Endothelial cell of umbilical vein (primary cell): ENCODE results near the gene FOXJ1. TPM values are rescaled to one million over a fixed set of nuclear protein-coding genes. Genes with fewer than 3 reads are reported as not detected.

ENCODE experiments used
- BruUV-seq: library from RNA; stranded (reverse); fragments of 400-500 nt; replicated peaks from 2 replicates; lab custom pipeline; 2021; lab: Mats Ljungman, UMichigan
- CTCF ChIA-PET: fragments of 300-600, 350-600 bp; sonication (Branson Sonifier 250); formaldehyde crosslinking; loops from one replicate; lab custom pipeline; 2021; ENCODE audit warnings: antibody characterized with exemption, inconsistent platforms; lab: Charles Lee
- POLR2A ChIA-PET: fragments of 300-600, 350-600 bp; sonication (Branson Sonifier 250); formaldehyde crosslinking; loops from one replicate; lab custom pipeline; 2021; ENCODE audit warnings: antibody characterized with exemption, inconsistent platforms; lab: Charles Lee
- DNase-seq: peaks from one replicate; pipeline ENCODE4 v3.0.0-alpha.2; 2011; ENCODE audit warnings: low read depth, low spot score
- FAIRE-seq: peaks from 2 replicates; lab custom pipeline; 2011; peaks lifted over from hg19 to GRCh38; lab: Jason Lieb, UNC
- H2AFZ ChIP-seq: 2 replicates; pipeline ENCODE4 v1.6.0; 2012; ENCODE audit warnings: low read depth, low read length, control low read depth, inconsistent platforms
- H3K27ac ChIP-seq: 2 replicates; pipeline ENCODE4 v1.5.1; 2011; ENCODE audit warnings: low read depth, mild to moderate bottlenecking, control low read depth, low read length, moderate library complexity; ENCODE audit not compliant: insufficient read depth
- H3K27me3 ChIP-seq, 2 experiments: 2 replicates each; pipeline versions ENCODE4 v1.6.0 to v1.6.1; 2011; ENCODE audit warnings: low read length in 2 of 2, mixed read lengths in 1 of 2; ENCODE audit not compliant: control insufficient read depth in 2 of 2, insufficient read depth in 2 of 2
- H3K36me3 ChIP-seq, 2 experiments: 2 replicates in 1 of 2; 3 replicates in 1 of 2; pipeline ENCODE4 v1.5.1; 2011; ENCODE audit warnings: low read length in 2 of 2, mild to moderate bottlenecking in 1 of 2, moderate library complexity in 1 of 2; ENCODE audit not compliant: control insufficient read depth in 2 of 2, insufficient read depth in 2 of 2; ENCODE audit errors: extremely low read depth in 1 of 2
- H3K4me1 ChIP-seq: 3 replicates; pipeline ENCODE4 v1.5.1; 2011; ENCODE audit warnings: mild to moderate bottlenecking, low read length; ENCODE audit not compliant: control insufficient read depth, insufficient read depth; ENCODE audit errors: extremely low read depth
- H3K4me2 ChIP-seq: 2 replicates; pipeline ENCODE4 v1.6.1; 2011; ENCODE audit warnings: low read length, control low read depth, mixed read lengths; ENCODE audit not compliant: insufficient read depth
- H3K4me3 ChIP-seq, 3 experiments: fragments of 200-600 bp in 1 of 3; sonication (generic), shearing (Covaris generic) in 1 of 3; replicated peaks in 1 of 3; 2 replicates each; pipeline ENCODE4 v1.5.1; 2011 to 2016; ENCODE audit warnings: control low read depth in 3 of 3, low read length in 3 of 3, mild to moderate bottlenecking in 2 of 3, inconsistent platforms in 1 of 3, low read depth in 1 of 3, moderate library complexity in 1 of 3; ENCODE audit not compliant: insufficient read depth in 1 of 3
- H3K79me2 ChIP-seq: 2 replicates; pipeline ENCODE4 v1.6.0; 2012; ENCODE audit warnings: low read length, inconsistent platforms; ENCODE audit not compliant: control insufficient read depth, insufficient read depth
- H3K9ac ChIP-seq: replicated peaks from 2 replicates; pipeline ENCODE3; 2011; ENCODE audit warnings: low read length, control low read depth; ENCODE audit not compliant: insufficient read depth; ENCODE audit errors: extremely low read depth
- H3K9me1 ChIP-seq: replicated peaks from 3 replicates; pipeline ENCODE4 v1.6.0; 2011; ENCODE audit warnings: mild to moderate bottlenecking, low read length; ENCODE audit not compliant: control insufficient read depth, insufficient read depth; ENCODE audit errors: extremely low read depth
- H3K9me3 ChIP-seq: replicated peaks from 2 replicates; pipeline ENCODE4 v1.5.1; 2012; ENCODE audit warnings: low read length, inconsistent platforms; ENCODE audit not compliant: control insufficient read depth, insufficient read depth
- H4K20me1 ChIP-seq: replicated peaks from 2 replicates; pipeline ENCODE3; 2011; ENCODE audit warnings: mild to moderate bottlenecking, low read length; ENCODE audit not compliant: control insufficient read depth, insufficient read depth; ENCODE audit errors: extremely low read depth
- EZH2 ChIP-seq: IDR thresholded peaks from 2 replicates; pipeline ENCODE4 v1.6.1; 2012; ENCODE audit warnings: borderline replicate concordance, low read depth, mild to moderate bottlenecking, moderate library complexity, low read length, inconsistent platforms; ENCODE audit not compliant: severe bottlenecking
- FOS ChIP-seq: IDR thresholded peaks from 2 replicates; pipeline ENCODE4 v1.6.1; 2011; ENCODE audit warnings: mild to moderate bottlenecking, low read length, moderate library complexity, borderline replicate concordance; ENCODE audit not compliant: insufficient read depth
- GATA2 ChIP-seq: IDR thresholded peaks from 2 replicates; pipeline ENCODE4 v1.7.0; 2011; ENCODE audit warnings: low read depth, mild to moderate bottlenecking, moderate library complexity, mixed read lengths, low read length; ENCODE audit not compliant: insufficient read length, insufficient read depth
- JUN ChIP-seq: IDR thresholded peaks from 2 replicates; pipeline ENCODE4 v1.6.1; 2011; ENCODE audit warnings: borderline replicate concordance, low read depth; ENCODE audit not compliant: insufficient read length, insufficient read depth
- MAX ChIP-seq: IDR thresholded peaks from 2 replicates; pipeline ENCODE4 v1.6.1; 2011; ENCODE audit not compliant: insufficient read depth, insufficient read length
- POLR2A ChIP-seq: IDR thresholded peaks from 2 replicates; pipeline ENCODE4 v1.6.1; 2012; ENCODE audit warnings: low read depth, mild to moderate bottlenecking, control low read depth, low read length
- POLR2AphosphoS5 ChIP-seq: IDR thresholded peaks from 2 replicates; pipeline ENCODE4 v1.6.1; 2012; ENCODE audit warnings: low read depth, mild to moderate bottlenecking, control low read depth, low read length, moderate library complexity; ENCODE audit not compliant: insufficient read depth
- dilution Hi-C: fragments of 300-500 bp; cut with MboI; formaldehyde crosslinking; loops from one replicate; pipeline ENCODE4 v1.15.0; 2019; ENCODE audit warnings: low sequenced_read_pairs; ENCODE audit not compliant: extremely low pct_ligation_motif_present
- intact Hi-C: fragments of 100-400 bp; cut with micrococcal nuclease; formaldehyde crosslinking; loops from one replicate; pipeline ENCODE4 v1.10.0; 2022
- polyA plus RNA-seq, 4 experiments: library from polyadenylated mRNA; depleted of rRNA in 3 of 4; stranded (reverse) in 3 of 4; unstranded in 1 of 4; fragments of >200 nt; gene quantifications; 2 replicates each; pipeline versions ENCODE4 v1.2.1 to v1.2.3, GENCODE V29; 2011 to 2012; ENCODE audit warnings: missing spikeins in 1 of 4
- total RNA-seq: library from RNA; stranded (reverse); gene quantifications from 2 replicates; pipeline ENCODE4 v1.2.3, GENCODE V29; 2021
- TF ChIP-seq, protein P1 (sequence below), 2 donors: IDR thresholded peaks; 1 replicate in 1 of 2; 2 replicates in 1 of 2; pipeline ENCODE4 v1.5.1; 2011; ENCODE audit warnings: low read length in 2 of 2, mild to moderate bottlenecking in 2 of 2, moderate library complexity in 2 of 2, control low read depth in 1 of 2, inconsistent platforms in 1 of 2, low read depth in 1 of 2; ENCODE audit not compliant: insufficient read depth in 1 of 2; ENCODE audit errors: extremely low read depth in 1 of 2

Gene FOXJ1
- total and polyA plus RNA-seq, 2 donors (not counting 3 experiments of a cell fraction or from before 2014, with no cell fraction given): not detected

- Histone ChIP-seq H2AFZ (no peak overlapping the region), H3K27me3 (no peaks in the 10 kb centered on the region), H4K20me1 (no peaks in the 10 kb centered on the region), H3K4me1 (peaks cover 8% of the 10 kb centered on the region), H3K27ac (no peak overlapping the region), H3K9me3 (no peaks in the 10 kb centered on the region), H3K4me2 (no peak overlapping the region), H3K9ac (no peak overlapping the region), H3K9me1 (no peaks in the 10 kb centered on the region), H3K4me3 (no peak overlapping the region), H3K36me3 (no peaks in the 10 kb centered on the region), H3K79me2 (peaks cover 8% of the 10 kb centered on the region)
- ChIA-PET POLR2A (interaction anchor here (0.6 kb wide), 1 partner anchor 9 kb away, joined by 4 read pairs; no protein-coding TSS in a partner anchor), CTCF (interaction anchor here (0.7 to 2.6 kb wide), 5 partner anchors 15 to 172 kb away, joined by 3 to 28 read pairs (median 4); no protein-coding TSS in a partner anchor)
- dilution Hi-C loops: no loop called here
- TF ChIP-seq POLR2AphosphoS5 (no peak), FOS (no peak), MAX (no peak), GATA2 (no peak), POLR2A (no peak), EZH2 (no peak), JUN (no peak)
- TF ChIP-seq, protein P1, sequence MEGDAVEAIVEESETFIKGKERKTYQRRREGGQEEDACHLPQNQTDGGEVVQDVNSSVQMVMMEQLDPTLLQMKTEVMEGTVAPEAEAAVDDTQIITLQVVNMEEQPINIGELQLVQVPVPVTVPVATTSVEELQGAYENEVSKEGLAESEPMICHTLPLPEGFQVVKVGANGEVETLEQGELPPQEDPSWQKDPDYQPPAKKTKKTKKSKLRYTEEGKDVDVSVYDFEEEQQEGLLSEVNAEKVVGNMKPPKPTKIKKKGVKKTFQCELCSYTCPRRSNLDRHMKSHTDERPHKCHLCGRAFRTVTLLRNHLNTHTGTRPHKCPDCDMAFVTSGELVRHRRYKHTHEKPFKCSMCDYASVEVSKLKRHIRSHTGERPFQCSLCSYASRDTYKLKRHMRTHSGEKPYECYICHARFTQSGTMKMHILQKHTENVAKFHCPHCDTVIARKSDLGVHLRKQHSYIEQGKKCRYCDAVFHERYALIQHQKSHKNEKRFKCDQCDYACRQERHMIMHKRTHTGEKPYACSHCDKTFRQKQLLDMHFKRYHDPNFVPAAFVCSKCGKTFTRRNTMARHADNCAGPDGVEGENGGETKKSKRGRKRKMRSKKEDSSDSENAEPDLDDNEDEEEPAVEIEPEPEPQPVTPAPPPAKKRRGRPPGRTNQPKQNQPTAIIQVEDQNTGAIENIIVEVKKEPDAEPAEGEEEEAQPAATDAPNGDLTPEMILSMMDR (IDR thresholded peaks at IDR 0.05; ENCODE audit: extremely low read depth in 1 of 2, insufficient read depth in 1 of 2, low read depth in 1 of 2, low read length in 2 of 2): peak in 1 of 2 donors; percentile 6
- intact Hi-C loops: loop anchor here (5.0 kb wide), 1 partner anchor 95 kb away; no protein-coding TSS in a partner anchor
- BruUV-seq: no TSS peak
- DNase-seq: peak; percentile 22
- FAIRE-seq: no peak
Measured at GRCh38 chr17:76107509-76107908, 33.5 kb downstream of the FOXJ1 start.
